Spleen (tissue), 11 donors: ENCODE data around the gene CNBD2. TPM values are rescaled to one million over a fixed set of nuclear protein-coding genes. Genes with fewer than 3 reads are reported as not detected.
"Not testable (repeated sequence)": the region's sequence is repeated elsewhere in the genome, so short reads cannot be mapped to it uniquely, and the experiment has no call there.

Experiments used
- DNase-seq: peaks from one replicate; pipeline ENCODE4 v3.0.0-alpha.2; 2020
- H3K27ac ChIP-seq, 8 donors: fragments of 200-600 bp; sonication (generic) in 7 of 8; 1 replicate in 4 of 8; 2 replicates in 4 of 8; pipeline versions ENCODE4 v1.5.0 to v1.8.0; 2016 to 2021; ENCODE audit warnings: inconsistent platforms in 4 of 8, mild to moderate bottlenecking in 4 of 8, moderate library complexity in 1 of 8
- H3K27me3 ChIP-seq, 7 donors: fragments of 200-600 bp; sonication (generic) in 6 of 7; replicated peaks in 1 of 7; 1 replicate in 4 of 7; 2 replicates in 3 of 7; pipeline versions ENCODE4 v1.5.0 to v1.8.0; 2016 to 2021; ENCODE audit warnings: inconsistent platforms in 3 of 7, mild to moderate bottlenecking in 1 of 7
- H3K36me3 ChIP-seq, 6 donors: fragments of 200-600 bp; sonication (generic) in 5 of 6; 1 replicate in 4 of 6; 2 replicates in 2 of 6; pipeline versions ENCODE4 v1.5.0 to v1.8.0; 2016 to 2021; ENCODE audit warnings: inconsistent platforms in 2 of 6
- H3K4me1 ChIP-seq, 6 donors: fragments of 200-600 bp; sonication (generic) in 5 of 6; 1 replicate in 3 of 6; 2 replicates in 3 of 6; pipeline versions ENCODE4 v1.5.0 to v1.8.0; 2016 to 2021; ENCODE audit warnings: inconsistent platforms in 3 of 6
- H3K4me3 ChIP-seq, 8 donors: fragments of 200-600 bp; sonication (generic) in 7 of 8; 1 replicate in 4 of 8; 2 replicates in 4 of 8; pipeline versions ENCODE4 v1.5.0 to v1.8.0; 2016 to 2021; ENCODE audit warnings: inconsistent platforms in 4 of 8, mild to moderate bottlenecking in 4 of 8, moderate library complexity in 2 of 8
- H3K9me3 ChIP-seq, 8 donors: fragments of 200-600 bp; sonication (generic) in 7 of 8; 1 replicate in 4 of 8; 2 replicates in 4 of 8; pipeline versions ENCODE4 v1.5.0 to v1.8.0; 2016 to 2021; ENCODE audit warnings: inconsistent platforms in 4 of 8
- POLR2A ChIP-seq, 3 donors: fragments of 450-650 bp; IDR thresholded peaks; one replicate each; pipeline ENCODE4 v1.5.1; 2017; ENCODE audit warnings: antibody characterized with exemption in 3 of 3, mild to moderate bottlenecking in 1 of 3
- POLR2AphosphoS5 ChIP-seq, 3 donors: sonication (generic); formaldehyde crosslinking; IDR thresholded peaks; one replicate each; pipeline ENCODE4 v1.5.1; 2017; ENCODE audit warnings: antibody characterized with exemption in 3 of 3
- WGBS, 5 donors: extraction: QIAGEN DNeasy Blood & Tissue Kit in 3 of 5; methylation state at CpG; one replicate each; pipeline versions ENCODE4 v1.1.5 to v1.1.7; 2013 to 2018; 5-methylcytosine and 5-hydroxymethylcytosine counted together
- intact Hi-C: fragments of 100-400 bp; cut with DNase I; formaldehyde crosslinking; loops from one replicate; pipeline ENCODE4 v1.15.0; 2023; ENCODE audit warnings: low total_unique reads
- polyA plus RNA-seq, 3 donors: library from polyadenylated mRNA; stranded (reverse); fragments of 200-250 nt; gene quantifications; one replicate each; pipeline ENCODE4 v1.2.1, GENCODE V29; 2013
- total RNA-seq, 7 donors: library from RNA; depleted of rRNA in 3 of 7; stranded (reverse); fragments of >200 nt in 3 of 7; fragmentation: NEBNext Ultra II Directional in 4 of 7; extraction: Animal tissue kit (Norgen Biotek cat#: 25700) in 4 of 7; gene quantifications; one replicate each; pipeline versions ENCODE4 v1.1.0 to v1.2.1, GENCODE V29; 2016 to 2021
- TF ChIP-seq, protein P1 (sequence below), 11 experiments: fragments of 200-600 bp in 7 of 11; fragments of 450-650 bp in 4 of 11; sonication (generic) in 4 of 11; IDR thresholded peaks in 8 of 11; conservative IDR thresholded peaks in 3 of 11; 1 replicate in 7 of 11; 2 replicates in 4 of 11; pipeline versions ENCODE4 v1.4.0 to v1.8.0; 2016 to 2021; ENCODE audit warnings: antibody characterized with exemption in 11 of 11, inconsistent platforms in 4 of 11, mild to moderate bottlenecking in 1 of 11
- donor health status: healthy with polysubstance abuse.
- donor health status: DM: no; HTN: no; CAD: no; lungs with moderate emphysema.
- donor health status: DM: no; HTN: no; CAD: no.
- donor health status: Bipolar disorder and iron deficiency.
- donor health status: healthy.
- donor health status: DM: no; HTN: no; CAD: no.
- donor health status: DM: yes; HTN: yes; CAD: no.

CNBD2 gene
- total and polyA plus RNA-seq, 10 donors, result 3.7 to 28.4 (median 7.4) TPM

DNA sequence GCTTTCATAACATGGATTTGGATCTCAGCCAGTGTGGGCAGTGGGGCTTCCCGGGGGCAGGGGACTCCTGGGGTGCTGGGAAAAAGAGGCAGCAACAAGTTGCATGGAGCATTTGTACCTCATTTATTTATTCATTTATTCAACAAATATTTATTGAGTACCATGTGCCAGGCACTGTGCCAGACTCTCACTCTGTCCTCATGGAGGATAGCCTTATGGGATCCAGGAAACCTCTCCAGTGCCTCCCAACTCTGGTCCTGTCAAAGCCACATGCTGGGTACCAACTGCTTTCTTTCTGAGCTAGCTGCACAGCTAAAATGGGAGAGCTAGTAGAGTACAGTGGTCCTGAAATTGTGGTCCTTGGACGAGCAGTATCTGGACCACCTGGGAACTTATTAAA is 98.4 kb downstream of the CNBD2 start:
- peaks cover 4 to 29% (median 21%) of the 10 kb centered on the region in 6 donors for H3K4me1 ChIP-seq
- H3K4me3 ChIP-seq, result no peak overlapping the region
- intact Hi-C loops, result no loop called here
- peaks cover 0 to 11% (median 0%) of the 10 kb centered on the region in 7 donors for H3K27me3 ChIP-seq
- no peaks in the 10 kb centered on the region for H3K36me3 ChIP-seq
- DNase-seq, result no peak
- no peak overlapping the region for H3K27ac ChIP-seq
- TF ChIP-seq POLR2A (IDR thresholded peaks at IDR 0.05), result no peak
- TF ChIP-seq, protein P1, sequence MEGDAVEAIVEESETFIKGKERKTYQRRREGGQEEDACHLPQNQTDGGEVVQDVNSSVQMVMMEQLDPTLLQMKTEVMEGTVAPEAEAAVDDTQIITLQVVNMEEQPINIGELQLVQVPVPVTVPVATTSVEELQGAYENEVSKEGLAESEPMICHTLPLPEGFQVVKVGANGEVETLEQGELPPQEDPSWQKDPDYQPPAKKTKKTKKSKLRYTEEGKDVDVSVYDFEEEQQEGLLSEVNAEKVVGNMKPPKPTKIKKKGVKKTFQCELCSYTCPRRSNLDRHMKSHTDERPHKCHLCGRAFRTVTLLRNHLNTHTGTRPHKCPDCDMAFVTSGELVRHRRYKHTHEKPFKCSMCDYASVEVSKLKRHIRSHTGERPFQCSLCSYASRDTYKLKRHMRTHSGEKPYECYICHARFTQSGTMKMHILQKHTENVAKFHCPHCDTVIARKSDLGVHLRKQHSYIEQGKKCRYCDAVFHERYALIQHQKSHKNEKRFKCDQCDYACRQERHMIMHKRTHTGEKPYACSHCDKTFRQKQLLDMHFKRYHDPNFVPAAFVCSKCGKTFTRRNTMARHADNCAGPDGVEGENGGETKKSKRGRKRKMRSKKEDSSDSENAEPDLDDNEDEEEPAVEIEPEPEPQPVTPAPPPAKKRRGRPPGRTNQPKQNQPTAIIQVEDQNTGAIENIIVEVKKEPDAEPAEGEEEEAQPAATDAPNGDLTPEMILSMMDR (IDR thresholded peaks at IDR 0.05 in 8 of 11, conservative IDR thresholded peaks at IDR 0.05 in 3 of 11), result no peak
- WGBS, 5 donors, result 44 to 60% (median 53%) methylated on average over 2 of the region's 2 CpGs
- peaks cover 0 to 2% (median 0%) of the 10 kb centered on the region in 8 donors for H3K9me3 ChIP-seq

DNA sequence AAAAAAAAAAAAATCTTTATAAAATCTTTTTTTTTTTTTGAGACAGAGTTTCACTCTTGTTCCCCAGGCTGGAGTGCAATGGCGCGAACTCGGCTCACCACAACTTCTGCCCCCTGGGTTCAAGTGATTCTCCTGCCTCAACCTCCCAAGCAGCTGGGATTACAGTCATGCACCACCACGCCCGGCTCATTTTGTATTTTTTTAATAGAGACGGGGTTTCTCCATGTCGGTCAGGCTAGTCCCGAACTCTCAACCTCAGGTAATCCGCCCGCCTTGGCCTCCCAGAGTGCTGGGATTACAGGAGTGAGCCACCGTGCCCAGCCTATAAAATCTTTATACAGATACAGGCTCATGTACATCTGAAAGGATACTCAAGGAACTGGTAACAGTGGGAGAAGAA is 100.1 kb downstream of the CNBD2 start:
- intact Hi-C loops, H3K27ac ChIP-seq, DNase-seq, H3K36me3 ChIP-seq, H3K9me3 ChIP-seq, H3K4me3 ChIP-seq: not testable (repeated sequence)
- Histone ChIP-seq H3K4me1 (peaks cover 4 to 29% (median 21%) of the 10 kb centered on the region in 6 donors), H3K27me3 (peaks cover 0 to 11% (median 0%) of the 10 kb centered on the region in 7 donors)
- 93 to 96% (median 93%) methylated on average over 11 of the region's 11 CpGs for WGBS, 5 donors

DNA sequence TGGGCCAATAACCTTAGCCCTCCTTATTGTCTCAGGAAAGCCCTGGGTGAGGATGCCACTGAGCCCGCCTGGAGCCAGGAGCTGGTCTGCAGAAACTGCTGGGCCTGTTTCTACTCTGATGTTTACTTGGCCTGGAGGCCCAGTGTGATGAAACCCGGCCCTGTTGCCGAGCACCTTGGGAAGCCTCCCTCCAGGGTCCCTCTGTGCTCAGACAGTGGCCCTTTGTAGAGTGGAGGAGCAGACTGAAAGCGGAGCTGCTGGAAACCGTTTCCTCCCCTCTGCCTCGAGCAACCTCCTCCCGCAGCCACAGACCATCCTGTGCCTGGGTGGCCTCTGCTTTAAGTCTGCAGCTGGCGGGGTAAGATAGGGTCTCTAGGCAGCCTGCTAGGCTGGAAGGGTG is 102.1 kb downstream of the CNBD2 start:
- TF ChIP-seq POLR2AphosphoS5 (IDR thresholded peaks at IDR 0.05), result no peak
- TF ChIP-seq POLR2A (IDR thresholded peaks at IDR 0.05), result no peak
- TF ChIP-seq, protein P1 (IDR thresholded peaks at IDR 0.05 in 8 of 11, conservative IDR thresholded peaks at IDR 0.05 in 3 of 11), result no peak
- H3K27ac ChIP-seq, result no peak overlapping the region
- no peak for DNase-seq
- H3K27me3 ChIP-seq, result peaks cover 0 to 7% (median 0%) of the 10 kb centered on the region in 7 donors
- no peaks in the 10 kb centered on the region for H3K9me3 ChIP-seq
- intact Hi-C loops, result no loop called here
- peaks cover under 1 to 12% (median 5%) of the 10 kb centered on the region in 6 donors for H3K4me1 ChIP-seq
- WGBS, 5 donors, result 49 to 70% (median 65%) methylated on average over 4 to 8 of the region's 8 CpGs
- H3K4me3 ChIP-seq, result no peak overlapping the region
- no peaks in the 10 kb centered on the region for H3K36me3 ChIP-seq

DNA sequence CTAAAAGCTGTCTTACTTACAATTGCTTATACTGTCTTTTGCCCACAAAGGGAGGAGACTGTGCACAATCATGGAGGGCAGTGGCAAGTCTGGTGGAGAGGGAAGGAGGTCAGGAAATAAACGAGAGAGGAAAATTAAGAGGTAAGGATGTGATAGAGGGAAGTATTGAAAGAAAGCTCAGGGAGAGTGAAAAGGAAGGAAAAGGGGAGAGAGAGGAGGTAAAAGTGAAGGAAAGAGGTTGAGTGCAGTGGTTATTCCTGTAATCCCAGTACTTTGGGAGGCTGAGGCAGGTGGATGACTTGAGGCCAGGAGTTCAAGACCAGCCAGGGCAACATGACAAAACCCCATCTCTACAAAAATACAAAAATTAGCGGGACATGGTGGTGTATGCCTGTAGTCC is 103.5 kb downstream of the CNBD2 start:
- Histone ChIP-seq H3K9me3 (no peaks in the 10 kb centered on the region), H3K4me1 (no peaks in the 10 kb centered on the region), H3K4me3 (no peak overlapping the region), H3K36me3 (no peaks in the 10 kb centered on the region), H3K27ac (no peak overlapping the region), H3K27me3 (peaks cover 0 to 4% (median 0%) of the 10 kb centered on the region in 7 donors)
- WGBS, 5 donors, result 58 to 75% (median 70%) methylated on average over 2 of the region's 2 CpGs
- TF ChIP-seq POLR2A (IDR thresholded peaks at IDR 0.05) (no peak), POLR2AphosphoS5 (IDR thresholded peaks at IDR 0.05) (no peak)
- intact Hi-C loops, result no loop called here
- DNase-seq, result no peak

DNA sequence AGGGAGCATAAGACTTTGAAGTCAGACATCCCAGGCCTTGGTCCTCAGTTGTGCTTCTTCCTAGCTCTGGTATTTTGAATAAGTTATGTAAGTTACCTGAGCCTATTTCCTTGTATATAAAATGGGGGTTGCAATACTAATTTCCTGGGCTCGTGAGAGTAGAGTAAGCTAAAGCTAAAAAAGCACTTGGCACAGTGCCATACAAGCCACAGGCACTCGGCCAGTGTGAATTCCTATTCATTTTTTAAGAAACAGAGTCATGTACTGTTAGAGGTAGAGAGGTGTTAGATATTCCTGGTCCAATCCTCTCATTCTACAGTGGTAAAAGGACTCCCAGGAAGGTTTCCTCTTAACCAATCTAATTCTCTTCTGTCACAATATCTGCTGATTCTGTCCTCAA is 106.6 kb downstream of the CNBD2 start:
- no peak for DNase-seq
- H3K36me3 ChIP-seq, result no peaks in the 10 kb centered on the region
- peaks cover 0 to 26% (median 0%) of the 10 kb centered on the region in 7 donors for H3K27me3 ChIP-seq
- H3K9me3 ChIP-seq, result no peaks in the 10 kb centered on the region
- 12 to 28% (median 18%) methylated on average over 2 of the region's 2 CpGs for WGBS, 5 donors
- H3K27ac ChIP-seq, result no peak overlapping the region
- TF ChIP-seq, protein P1 (IDR thresholded peaks at IDR 0.05 in 8 of 11, conservative IDR thresholded peaks at IDR 0.05 in 3 of 11), result no peak
- TF ChIP-seq POLR2A (IDR thresholded peaks at IDR 0.05), result no peak
- TF ChIP-seq POLR2AphosphoS5 (IDR thresholded peaks at IDR 0.05), result no peak
- H3K4me1 ChIP-seq, result no peaks in the 10 kb centered on the region
- no peak overlapping the region for H3K4me3 ChIP-seq
- intact Hi-C loops, result no loop called here

DNA sequence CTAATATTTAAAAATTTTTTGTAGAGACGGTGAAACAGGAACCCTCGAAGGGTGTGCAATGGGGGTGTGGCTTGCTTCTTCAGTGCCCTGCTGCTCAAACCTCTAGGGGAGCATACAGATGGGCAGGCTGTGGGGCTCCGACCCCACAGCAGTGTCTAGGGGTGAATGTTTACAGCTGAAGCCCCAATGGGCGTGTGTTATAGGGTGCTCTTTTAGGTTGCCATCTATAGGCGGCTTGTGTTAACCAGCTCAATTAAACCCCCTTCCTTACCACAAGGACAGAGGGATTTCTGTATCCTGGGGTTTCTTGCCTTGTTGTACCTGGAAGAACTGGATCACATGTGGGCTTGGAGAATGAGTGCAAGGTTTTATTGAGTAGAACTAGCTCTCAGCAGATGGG is 109.4 kb downstream of the CNBD2 start:
- DNase-seq, intact Hi-C loops, H3K27ac ChIP-seq, H3K9me3 ChIP-seq, H3K36me3 ChIP-seq, H3K4me1 ChIP-seq, H3K4me3 ChIP-seq: not testable (repeated sequence)
- WGBS, 5 donors, result 24 to 52% (median 42%) methylated on average over 3 to 5 of the region's 5 CpGs
- peaks cover 0 to 21% (median 0%) of the 10 kb centered on the region in 7 donors for H3K27me3 ChIP-seq
